GM18517 (cell line): ENCODE data around the gene LRBA.
"Not testable (repeated sequence)": the region's sequence is repeated elsewhere in the genome, so short reads cannot be mapped to it uniquely, and the experiment has no call there.

Experiments
- ATAC-seq: cut with Tn5 transposase; IDR thresholded peaks from one replicate; pipeline ENCODE4 v1.9.1; 2021; ENCODE audit warnings: mild to moderate bottlenecking, moderate library complexity; ENCODE audit not compliant: unreplicated experiment

Gene LRBA

GRCh38 chr4:150389896-150390530 is 625.1 kb downstream of the LRBA start:
- ATAC-seq, result no peak

GRCh38 chr4:150387981-150388380 is 627.1 kb downstream of the LRBA start:
- no peak for ATAC-seq

- ATAC-seq, result not testable (repeated sequence)
These were observed 628.7 kb downstream of the LRBA start for GRCh38 chr4:150386415-150386814.

- no peak for ATAC-seq
These were observed 629.5 kb downstream of the LRBA start for GRCh38 chr4:150385606-150386005.

- ATAC-seq, result no peak
These were observed 630.8 kb downstream of the LRBA start for GRCh38 chr4:150384249-150384648.

GRCh38 chr4:150382028-150382427 is 633.1 kb downstream of the LRBA start:
- ATAC-seq, result no peak

GRCh38 chr4:150381609-150382008 is 633.5 kb downstream of the LRBA start:
- ATAC-seq, result no peak

GRCh38 chr4:150381036-150381435 is 634.0 kb downstream of the LRBA start:
- no peak for ATAC-seq

GRCh38 chr4:150379454-150379853 is 635.6 kb downstream of the LRBA start:
- no peak for ATAC-seq

GRCh38 chr4:150375025-150375424 is 640.1 kb downstream of the LRBA start:
- no peak for ATAC-seq

GRCh38 chr4:150371869-150372268 is 643.2 kb downstream of the LRBA start:
- no peak for ATAC-seq

- no peak for ATAC-seq
These were observed 645.4 kb downstream of the LRBA start for GRCh38 chr4:150369434-150370380.

- ATAC-seq, result no peak
These were observed 646.4 kb downstream of the LRBA start for GRCh38 chr4:150368667-150369066.

GRCh38 chr4:150367326-150367725 is 647.8 kb downstream of the LRBA start:
- no peak for ATAC-seq

GRCh38 chr4:150366487-150366999 is 648.5 kb downstream of the LRBA start:
- ATAC-seq, result no peak

- ATAC-seq, result peak; percentile 63
These were observed 651.1 kb downstream of the LRBA start for GRCh38 chr4:150363721-150364688.

- no peak for ATAC-seq
These were observed 656.4 kb downstream of the LRBA start for GRCh38 chr4:150358691-150359090.

- ATAC-seq, result no peak
These were observed 657.3 kb downstream of the LRBA start for GRCh38 chr4:150357829-150358228.

GRCh38 chr4:150355858-150356455 is 659.1 kb downstream of the LRBA start:
- ATAC-seq, result no peak

- ATAC-seq, result no peak
These were observed 659.7 kb downstream of the LRBA start for GRCh38 chr4:150355418-150355817.
